Hematopoietic multipotent progenitor cell treated with erythropoietin and hydrocortisone succinate and interleukin-3 and kit ligand, for 8 days (in vitro differentiated cells): ENCODE data around the gene C9orf85.
A peak's percentile ranks its signal among the peaks of the same experiment; 100 is the strongest.

Experiments used
- DNase-seq: peaks from one replicate; pipeline ENCODE4 v3.0.0-alpha.2; 2015

The C9orf85 gene

DNA sequence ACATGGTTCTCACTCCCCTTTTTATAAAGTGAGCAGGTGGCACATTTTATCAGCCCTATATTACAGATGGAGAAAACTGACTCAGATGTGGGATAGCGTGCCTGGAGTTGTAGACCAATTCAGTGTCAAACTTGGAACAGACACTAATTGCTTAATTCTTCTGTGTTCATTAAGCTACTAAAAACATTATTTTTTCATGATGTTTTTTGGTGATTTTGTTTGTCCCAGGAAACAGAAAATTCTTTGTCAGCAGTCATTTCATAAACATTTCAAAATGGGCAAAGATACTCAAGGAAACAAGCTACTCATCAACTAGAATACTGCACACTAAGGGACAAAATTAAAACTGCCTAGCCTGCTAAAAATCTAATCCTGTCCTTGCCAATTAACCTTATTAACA is 2.6 kb upstream of the C9orf85 start:
- DNase-seq: no peak

DNA sequence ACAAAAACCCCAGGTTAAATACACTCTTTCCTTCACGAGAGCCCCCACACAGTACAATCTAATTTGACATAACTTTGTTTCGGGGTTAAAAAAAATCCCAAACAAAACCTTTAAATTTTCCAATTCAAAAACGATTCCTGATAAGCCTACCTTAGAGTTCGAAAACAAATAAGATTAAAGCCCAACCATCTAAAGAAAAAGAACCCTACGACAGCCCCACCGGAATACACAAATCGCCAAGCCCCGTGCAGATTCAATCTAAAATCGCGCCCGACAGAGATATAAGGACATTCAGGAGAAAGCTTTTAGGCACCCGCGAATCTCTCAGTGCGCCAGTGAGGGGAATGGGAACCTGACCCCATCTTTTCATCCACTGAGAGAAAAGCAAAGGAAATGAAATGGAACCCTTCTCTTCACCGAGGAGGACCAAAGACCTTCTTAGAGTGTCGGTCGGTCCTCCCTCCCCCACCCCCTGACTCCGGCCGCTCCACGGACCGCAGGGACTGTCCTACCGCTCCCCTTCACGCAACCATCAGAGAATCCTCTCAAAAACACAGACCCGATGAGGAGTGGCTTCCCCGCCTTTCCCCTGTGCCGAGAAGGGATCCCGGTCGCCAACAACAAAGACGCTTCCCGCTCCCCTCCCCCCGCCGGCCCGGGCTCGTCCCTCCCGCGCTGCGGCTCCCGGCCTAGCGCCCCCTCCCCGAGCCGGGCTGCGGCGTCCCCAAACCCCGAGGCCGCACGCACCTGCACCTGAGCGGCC is 1.4 kb upstream of the C9orf85 start:
- DNase-seq: peak; percentile 45

DNA sequence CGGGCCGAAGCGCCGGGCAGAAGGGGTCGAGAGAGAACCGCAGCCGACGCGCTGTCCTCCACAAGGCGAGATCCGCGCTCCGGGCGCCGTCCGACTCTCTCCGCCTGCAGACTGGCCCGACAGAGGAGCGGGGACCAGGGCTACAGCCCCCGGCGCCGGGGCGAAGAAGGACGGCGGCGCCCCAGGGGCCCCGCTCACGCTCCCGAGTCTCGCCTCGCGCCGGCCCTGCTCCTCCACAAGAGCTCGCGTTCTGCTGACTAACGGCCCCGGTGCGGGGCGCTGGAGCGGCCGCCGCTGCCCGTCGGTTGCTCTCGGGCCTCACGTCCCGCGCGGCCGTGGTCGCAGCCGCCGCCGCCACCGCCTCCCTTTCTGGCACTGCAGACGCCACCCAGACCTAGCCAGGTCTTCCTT is 784 bp upstream of the C9orf85 start:
- no peak for DNase-seq

DNA sequence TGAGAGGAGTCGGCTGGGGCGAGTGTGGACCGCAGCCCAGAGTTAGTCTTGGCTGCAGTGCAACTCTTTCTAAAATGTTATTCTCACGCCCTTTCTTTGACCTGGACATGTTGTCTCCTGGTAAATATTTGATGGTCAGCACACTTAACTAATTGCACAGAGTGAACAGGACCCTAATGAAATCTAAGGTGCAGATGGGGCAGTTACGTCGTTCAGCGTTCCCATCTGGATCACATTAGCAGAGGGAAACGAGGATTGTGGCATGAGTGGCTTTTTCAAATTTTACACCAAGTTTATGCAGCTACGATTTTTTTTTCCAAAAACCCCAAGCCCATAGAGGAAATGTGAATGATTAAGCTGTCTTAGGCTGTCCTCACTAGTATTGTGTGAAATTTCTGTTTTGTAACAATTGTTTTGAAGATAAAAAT is 483 bp downstream of the C9orf85 start:
- DNase-seq: no peak

DNA sequence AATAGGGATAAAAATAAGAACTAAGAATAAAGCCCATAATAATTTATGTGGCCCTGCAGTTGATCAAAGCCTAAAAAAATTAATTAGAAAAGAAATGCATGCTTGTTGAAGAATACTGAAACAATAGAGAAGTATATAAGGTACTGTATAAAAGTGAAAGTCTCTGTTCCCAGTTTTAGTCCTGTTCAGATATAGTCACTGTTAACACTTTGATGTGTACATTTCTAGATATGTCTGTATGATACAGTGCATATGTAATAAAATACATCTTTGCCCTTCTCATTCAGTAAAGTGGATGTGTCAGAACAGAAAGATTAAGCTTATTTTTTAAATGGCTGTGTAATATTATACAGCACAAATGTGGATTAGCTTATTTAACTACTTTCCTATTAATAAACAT is 4.1 kb downstream of the C9orf85 start:
- DNase-seq: no peak

DNA sequence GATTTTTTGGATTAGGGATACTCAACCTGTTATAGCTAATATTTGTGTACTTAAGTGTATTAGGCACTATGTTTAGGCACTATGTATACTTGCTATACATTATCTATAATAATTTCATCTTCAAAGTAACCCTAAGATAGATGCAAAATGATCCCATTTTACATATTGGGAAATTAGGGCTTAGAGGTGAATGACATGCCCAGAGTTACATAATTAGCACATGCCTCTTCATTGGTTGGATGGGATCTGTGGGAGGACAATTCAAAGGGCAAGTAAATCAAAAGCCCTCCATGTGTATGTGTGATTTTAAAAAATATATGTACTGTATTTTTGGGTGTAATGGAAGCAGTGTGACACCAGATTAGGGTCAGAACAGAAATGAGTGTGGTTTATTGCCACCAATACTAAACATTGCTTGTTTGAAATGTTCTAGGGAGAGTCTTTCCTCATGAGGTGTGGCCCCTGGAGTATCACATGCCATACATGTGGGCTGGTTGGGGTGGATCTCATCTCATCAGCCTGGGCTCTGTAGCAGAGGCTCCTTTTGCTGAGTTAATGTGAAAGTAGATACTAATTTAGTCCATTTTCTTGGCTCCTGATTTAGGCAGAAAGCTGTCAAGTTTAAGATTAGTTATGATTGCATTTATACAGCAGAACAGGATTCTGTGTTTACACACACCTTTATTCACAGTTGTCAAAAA is 5.5 kb downstream of the C9orf85 start:
- DNase-seq: peak; percentile 52

DNA sequence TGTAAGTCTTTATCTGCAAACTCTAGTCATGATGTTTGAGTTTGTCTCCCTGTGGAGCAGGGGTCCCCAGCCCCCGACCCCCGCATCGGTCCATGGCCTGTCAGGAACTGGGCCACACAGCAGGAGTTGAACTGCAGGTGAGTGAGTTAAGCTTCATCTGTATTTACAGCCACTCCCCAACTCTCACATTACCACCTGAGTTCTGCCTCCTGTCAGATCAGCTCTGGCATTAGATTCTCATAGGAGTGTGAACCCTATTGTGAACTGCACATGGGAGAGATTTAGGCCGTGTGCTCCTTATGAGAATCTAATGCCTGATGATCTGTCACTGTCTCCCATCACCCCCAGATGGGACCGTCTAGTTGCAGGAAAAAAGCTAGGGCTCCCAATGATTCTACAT is 7.0 kb downstream of the C9orf85 start:
- no peak for DNase-seq

DNA sequence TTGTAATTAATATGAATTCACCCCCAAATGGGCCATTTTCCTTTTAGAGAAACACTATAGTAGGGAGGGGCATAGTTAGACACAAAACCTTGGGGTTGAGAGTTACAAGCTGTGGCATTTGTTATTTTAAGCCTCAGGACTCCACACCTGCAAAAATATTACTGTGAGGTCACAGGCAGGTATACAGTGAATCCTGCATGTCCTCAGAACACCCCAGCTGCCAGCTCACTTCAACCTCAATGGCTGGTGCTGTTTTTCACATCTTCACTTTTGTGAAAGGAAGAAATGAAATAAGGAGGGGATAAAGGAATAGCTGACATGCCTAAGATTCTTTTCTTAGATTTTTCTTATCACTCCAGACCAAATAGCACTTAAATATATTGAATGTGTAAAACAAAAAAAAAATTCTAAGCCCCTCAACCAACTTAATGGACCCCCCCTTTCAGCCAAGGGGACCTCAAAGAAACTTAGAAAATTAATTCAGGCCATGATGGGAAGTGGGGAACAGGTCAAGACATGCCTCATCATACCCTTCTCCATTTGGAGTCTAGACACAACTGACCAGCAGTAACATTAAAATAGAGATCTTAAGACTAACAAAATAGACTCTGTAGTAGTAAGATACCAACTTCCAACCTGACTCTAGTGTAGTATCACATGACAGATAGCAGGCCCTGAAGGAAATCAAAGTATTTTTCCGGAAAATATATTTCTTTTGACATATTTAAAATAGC is 9.2 kb downstream of the C9orf85 start:
- DNase-seq: no peak

DNA sequence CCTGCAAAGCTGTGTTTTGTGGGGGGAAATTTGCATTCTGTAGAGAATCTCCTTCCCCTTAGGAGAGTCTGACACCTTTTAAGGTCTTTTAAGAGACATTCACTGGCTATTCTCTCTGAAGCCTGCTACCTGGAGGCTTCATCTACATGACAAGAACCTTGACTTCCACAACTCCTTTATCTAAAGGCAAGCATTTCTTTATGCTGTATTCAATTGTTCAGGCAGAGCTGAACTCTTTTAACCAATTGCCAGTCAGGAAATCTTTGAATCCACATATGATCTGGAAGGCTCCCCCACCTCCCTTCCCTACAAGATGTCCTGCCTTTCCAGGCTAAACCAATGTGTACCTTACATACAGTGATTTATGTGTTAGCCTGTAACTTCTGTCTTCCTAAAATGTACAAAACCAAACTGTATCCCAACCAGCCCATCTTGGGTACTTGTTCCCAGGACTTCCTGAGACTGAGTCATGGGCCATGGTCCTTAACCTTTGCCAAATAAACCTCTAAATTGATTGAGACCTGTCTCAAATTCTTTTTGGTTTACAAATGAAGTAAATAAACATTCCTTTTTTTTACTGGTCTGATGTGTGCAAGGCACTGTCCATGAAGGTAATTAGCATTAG is 9.9 kb downstream of the C9orf85 start:
- no peak for DNase-seq

DNA sequence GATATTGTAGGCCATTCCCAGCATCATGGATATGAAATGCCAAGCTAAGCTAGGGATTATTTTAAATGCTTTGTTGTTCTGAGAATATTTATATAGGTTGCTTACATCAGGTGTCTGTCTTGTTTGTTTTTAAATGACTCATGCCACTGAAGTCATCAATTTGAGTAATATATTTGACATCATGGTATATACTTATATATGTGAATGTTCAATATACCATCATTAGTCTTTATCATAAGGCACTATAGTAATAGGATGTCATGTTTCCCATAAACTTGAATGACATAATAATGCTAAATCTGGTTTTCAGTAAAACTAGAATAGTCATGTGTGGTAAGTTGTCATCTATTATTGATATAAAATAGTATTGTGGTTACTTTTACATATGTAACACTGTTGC is 13.1 kb downstream of the C9orf85 start:
- DNase-seq: no peak

DNA sequence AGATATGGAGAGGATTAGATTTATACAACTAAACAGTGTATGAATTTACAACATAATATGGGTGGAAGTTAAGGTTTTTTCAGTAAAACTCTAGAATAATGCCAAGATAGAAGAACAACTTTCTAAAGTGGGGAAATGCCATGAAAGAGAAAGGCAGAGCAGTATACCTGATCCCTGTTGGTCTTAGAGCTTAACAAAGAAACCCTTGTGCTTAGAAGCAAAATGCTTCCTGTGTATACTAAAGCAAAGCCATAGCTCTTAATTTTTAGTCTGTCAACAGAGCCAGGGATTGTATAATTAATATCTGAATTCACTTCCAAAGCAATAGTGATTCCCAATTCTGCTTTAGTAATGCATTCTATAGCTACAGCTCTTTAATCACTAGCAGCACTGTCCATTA is 14.4 kb downstream of the C9orf85 start:
- DNase-seq: no peak

DNA sequence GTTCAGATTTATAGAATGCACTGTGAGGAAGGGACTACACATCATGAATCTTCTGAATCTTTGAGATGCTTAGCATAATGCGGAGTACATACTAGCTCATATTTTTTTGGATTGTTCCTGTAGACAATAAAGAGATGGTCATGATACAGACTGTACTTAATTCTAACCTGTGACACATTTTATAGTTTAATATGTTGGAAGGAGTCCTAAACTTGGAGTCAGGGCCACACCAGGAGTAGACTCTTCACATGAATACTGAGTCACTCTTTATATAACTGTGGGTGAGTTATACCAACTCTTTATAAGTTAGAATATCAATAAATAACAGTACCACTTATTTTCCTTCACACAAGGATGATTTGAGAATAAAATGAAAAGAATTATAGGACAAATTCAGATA is 16.9 kb downstream of the C9orf85 start:
- DNase-seq: no peak

DNA sequence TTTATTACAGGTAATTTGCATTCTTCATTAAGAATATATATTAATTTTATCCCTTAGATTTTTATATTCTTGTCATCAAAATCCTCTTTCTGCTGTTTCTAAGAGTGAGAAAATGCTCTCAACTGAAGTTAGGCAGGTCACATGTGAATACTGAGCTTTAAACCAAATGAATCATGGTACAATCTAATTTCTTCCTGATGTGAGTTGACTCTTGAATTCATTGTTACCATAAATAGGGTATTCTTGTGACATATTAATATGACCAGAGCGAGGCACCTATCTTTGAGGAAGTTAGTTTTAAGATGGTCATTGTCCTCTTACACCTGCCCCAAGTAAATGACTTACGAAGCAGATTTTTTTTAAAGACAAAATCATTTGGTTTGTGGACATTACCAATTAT is 17.4 kb downstream of the C9orf85 start:
- DNase-seq: no peak

DNA sequence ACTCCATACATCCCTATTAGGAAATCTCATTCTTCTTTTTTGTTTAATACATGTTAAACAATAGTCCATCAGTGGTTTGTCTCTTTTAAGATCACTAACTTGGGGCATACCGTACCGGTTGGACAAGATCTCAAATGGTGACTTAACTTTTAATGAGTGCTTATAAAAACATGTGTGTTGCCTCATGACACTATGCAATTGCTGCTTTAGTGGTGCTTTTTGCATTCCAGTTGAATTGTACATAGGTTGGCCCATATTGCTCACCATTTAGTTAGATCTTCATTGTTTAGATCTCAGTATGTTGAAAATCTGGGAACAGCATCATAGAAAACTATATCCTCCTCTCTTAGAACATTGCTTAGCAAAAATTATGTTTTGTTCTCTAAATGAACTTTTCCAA is 17.8 kb downstream of the C9orf85 start:
- no peak for DNase-seq

DNA sequence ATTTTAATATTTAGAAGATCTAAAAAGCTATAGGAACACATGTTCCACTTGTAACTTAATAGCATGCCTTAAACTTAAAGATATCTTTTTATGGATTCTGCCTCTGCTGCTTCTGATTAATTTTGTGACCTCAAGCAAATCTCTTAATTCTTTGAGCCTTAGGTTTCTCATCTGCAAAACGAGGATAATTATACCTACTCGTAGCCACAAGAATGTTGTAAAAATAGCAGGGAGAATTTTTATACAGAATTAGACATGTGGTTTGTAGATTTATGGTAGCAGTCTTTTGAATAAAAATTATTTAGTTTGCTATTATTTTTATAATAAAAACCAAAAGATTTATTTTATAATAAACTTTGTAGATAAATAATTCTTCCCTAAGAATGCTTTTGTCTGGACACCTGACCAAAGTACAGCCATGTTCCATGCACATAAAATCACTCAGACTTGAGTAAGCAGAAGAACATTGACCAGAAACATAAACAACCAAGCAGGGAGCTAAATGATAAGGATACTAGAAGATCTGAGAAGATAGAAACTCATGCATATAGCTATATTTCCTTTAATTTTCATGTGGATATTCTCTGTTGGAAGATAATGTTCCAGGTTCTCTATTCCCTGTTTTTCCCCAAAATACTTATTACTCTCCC is 18.5 kb downstream of the C9orf85 start:
- no peak for DNase-seq

DNA sequence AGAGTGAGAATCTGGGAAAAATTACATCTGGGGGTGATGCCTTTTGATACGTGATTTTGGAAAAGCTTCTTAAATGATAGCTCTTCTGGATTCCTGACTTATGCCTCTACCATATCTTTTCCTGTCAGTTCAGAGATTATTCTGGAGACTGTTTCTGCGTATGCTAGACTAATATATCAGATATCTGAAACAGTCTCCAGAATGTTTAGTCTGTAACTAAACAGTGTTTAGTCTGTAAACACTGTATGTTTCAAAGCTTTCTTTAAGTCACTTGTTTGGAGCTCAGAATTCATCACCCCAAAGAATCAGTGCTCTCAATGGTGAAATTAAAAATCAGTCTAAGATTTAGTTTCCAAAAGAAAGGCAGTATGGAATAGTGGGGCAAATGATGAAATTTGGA is 19.7 kb downstream of the C9orf85 start:
- no peak for DNase-seq

DNA sequence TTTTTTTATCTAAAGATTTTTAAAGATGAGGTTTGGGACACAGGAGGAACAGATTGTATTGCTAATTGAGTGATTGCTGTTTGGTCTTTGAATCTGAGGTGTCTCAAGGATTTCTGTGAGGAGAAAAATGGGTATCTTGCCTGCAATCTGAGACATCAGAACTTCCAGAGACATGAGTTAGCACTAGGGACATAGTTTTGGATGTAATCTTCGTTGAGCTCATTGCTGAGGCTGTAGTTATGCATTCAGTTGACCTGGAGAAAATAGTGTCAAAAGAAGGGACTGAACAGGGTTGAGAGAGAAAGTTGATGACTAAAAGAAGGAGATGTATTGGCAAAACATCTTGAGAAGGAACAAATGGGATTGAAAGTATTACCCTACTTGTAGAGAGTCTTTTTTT is 24.6 kb downstream of the C9orf85 start:
- DNase-seq: no peak

DNA sequence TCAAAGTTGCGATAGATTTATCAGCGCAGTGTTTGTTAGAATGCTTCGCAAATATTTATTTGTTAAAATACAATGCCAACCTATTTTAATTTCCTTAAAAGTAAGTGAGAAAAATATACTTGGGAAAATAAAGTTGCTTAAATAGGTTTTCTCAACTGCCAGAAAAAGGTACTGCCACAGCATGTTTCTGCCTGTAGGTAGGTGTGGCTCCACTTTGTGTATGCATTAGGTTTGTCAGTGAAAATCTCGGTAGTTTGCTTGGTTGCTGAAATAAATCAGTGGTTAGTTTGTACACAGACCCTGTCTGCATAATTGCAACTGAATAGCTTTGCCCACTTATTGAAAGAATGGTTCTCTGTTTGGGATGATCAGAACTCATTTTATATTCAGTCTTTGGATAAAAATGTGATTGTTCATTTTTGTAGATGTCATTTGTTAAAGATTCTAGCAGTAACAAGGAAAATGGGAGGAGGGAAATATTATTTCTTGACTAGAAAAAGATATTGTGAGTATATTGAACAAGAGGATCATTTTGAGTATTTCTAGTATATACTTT is 25.7 kb downstream of the C9orf85 start:
- DNase-seq: no peak

DNA sequence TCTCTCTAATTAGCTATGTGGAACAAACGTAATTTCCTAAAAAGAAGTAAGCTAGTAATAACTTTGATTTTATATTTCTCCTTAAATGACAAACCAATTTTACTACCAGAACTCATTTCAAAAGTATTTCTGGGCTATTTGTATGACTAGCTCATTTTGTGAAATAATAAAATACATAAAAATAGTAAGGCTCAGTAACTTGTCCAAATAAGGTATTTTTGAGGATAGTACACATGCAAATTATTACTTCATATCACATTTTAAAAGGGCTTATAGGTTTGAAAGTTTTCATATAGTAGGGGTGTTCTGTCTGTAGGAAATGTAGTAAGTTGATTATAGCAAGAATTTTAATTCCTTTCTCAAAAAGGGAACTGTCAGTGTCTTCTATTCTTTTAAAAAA is 26.5 kb downstream of the C9orf85 start:
- no peak for DNase-seq

DNA sequence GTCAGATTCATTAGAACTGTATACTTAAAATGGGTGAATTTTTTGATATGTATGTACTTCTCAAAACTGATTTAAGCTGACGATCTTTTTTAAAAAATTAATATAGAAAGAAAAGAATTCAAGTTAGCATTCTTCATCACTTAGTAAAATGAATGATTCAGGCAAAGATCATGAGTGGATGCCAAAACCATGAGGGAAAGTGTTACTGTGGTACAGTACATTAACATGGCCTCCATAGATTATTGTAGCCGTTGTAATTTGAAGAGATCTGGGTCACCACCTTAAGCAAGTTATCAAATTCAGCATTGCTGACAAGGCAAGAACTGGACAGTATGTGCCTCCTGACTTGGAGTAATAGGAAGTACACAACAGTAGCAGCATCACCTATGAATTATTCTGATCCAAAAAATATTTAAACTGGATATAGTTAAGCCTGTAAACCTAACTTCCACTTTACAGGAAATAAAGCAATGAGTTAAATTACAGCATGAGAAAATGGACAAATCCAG is 29.7 kb downstream of the C9orf85 start:
- no peak for DNase-seq

DNA sequence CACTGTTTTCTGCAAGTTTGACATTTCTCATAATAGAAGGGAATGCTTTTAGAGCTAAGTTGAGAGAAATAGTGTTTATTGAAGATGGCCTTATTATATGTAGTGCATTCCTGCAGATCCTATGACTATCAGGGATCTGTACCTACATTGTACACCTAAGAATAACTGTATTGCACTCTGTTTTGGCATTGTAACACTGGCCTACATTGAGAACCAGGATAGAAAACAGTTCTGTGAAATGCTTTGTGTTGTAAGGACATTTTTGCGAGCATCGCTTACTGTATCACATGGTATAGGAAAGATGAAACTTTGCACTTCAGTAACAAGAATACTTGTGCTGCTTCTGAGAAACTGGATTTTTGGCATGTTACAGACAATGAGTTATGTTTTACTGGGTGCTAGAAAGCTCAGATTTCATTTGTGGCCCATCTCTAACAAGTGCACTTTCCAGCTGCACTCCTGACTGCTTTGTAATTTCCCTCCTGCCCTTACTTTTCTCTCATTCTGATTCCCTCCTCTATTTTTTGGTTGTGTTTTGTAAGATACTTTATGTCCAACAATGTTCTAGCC is 30.6 kb downstream of the C9orf85 start:
- no peak for DNase-seq

DNA sequence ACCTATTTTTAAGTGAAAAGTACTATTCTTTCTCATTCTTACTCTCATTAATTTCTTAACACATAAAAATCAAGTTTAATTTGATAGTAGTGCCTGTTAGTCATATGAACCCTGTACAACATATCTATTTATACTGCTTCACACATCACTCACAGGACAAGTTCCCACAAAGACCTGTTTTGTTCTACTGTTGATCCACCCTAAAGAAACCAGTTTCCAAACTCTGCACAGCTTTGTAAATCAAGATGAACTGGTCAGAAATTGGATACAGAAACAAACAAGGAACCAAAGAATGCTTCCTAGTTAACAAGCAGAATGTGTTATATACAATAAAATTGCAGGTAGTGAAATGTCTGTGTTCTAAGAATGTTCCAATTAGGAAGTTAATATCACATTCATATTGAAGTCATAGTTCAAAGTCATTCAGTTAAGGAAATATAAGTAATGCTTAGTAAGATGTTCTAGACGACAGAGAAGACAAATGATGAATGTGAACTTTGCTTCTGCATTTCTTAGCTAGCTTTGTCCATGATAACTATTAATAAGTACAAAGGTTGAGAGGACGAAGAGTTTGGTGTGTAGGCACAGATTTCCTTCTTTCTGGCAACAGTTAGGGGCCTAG is 33.4 kb downstream of the C9orf85 start:
- DNase-seq: no peak
